ENCODE results near the gene MB.
"Not testable (repeated sequence)": the region's sequence is repeated elsewhere in the genome, so short reads cannot be mapped to it uniquely, and the experiment has no call there.

MB gene

GRCh38 chr22:35617137-35617755 is at the start of gene MB:
MB (minus strand) TSS chr22:35617329; CDS start chr22:35617257, 72 bp downstream.
- no peak for DNase-seq (ENCODE audit: low read depth in 3 of 3)

GRCh38 chr22:35666699-35667098 is 49.6 kb upstream of the MB start:
- DNase-seq (ENCODE audit: low read depth in 3 of 3) = not testable (repeated sequence)

- DNase-seq (ENCODE audit: low read depth in 3 of 3) = no peak
These were observed 47.9 kb upstream of the MB start for GRCh38 chr22:35664955-35665587.

GRCh38 chr22:35663371-35663770 is 46.2 kb upstream of the MB start:
- no peak for DNase-seq (ENCODE audit: low read depth in 3 of 3)

GRCh38 chr22:35662914-35663313 is 45.8 kb upstream of the MB start:
- DNase-seq (ENCODE audit: low read depth in 3 of 3) = no peak

GRCh38 chr22:35661464-35661863 is 44.3 kb upstream of the MB start:
- DNase-seq (ENCODE audit: low read depth in 3 of 3) = no peak

GRCh38 chr22:35660291-35661127 is 43.4 kb upstream of the MB start:
- peak in 2 of 3 experiments; percentile 48 to 52 for DNase-seq (ENCODE audit: low read depth in 3 of 3)

- DNase-seq (ENCODE audit: low read depth in 3 of 3) = no peak
These were observed 40.6 kb upstream of the MB start for GRCh38 chr22:35657571-35658312.

GRCh38 chr22:35656284-35656752 is 39.2 kb upstream of the MB start:
- no peak for DNase-seq (ENCODE audit: low read depth in 3 of 3)

- DNase-seq (ENCODE audit: low read depth in 3 of 3) = no peak
These were observed 36.7 kb upstream of the MB start for GRCh38 chr22:35653824-35654223.

GRCh38 chr22:35651085-35651484 is 34.0 kb upstream of the MB start:
- no peak for DNase-seq (ENCODE audit: low read depth in 3 of 3)

GRCh38 chr22:35649636-35650250 is 32.6 kb upstream of the MB start:
- no peak for DNase-seq (ENCODE audit: low read depth in 3 of 3)

- DNase-seq (ENCODE audit: low read depth in 3 of 3) = no peak
These were observed 32.0 kb upstream of the MB start for GRCh38 chr22:35649026-35649553.

GRCh38 chr22:35648066-35649025 is 31.2 kb upstream of the MB start, which contains the start of gene APOL6:
APOL6 (plus strand) TSS chr22:35648446; CDS start chr22:35656426, 7,980 bp downstream.
- DNase-seq (ENCODE audit: low read depth in 3 of 3) = peak in 2 of 3 experiments; percentile 41 to 48

- no peak for DNase-seq (ENCODE audit: low read depth in 3 of 3)
These were observed 28.5 kb upstream of the MB start for GRCh38 chr22:35645646-35646045.

- no peak for DNase-seq (ENCODE audit: low read depth in 3 of 3)
These were observed 26.9 kb upstream of the MB start for GRCh38 chr22:35643991-35644390.

- DNase-seq (ENCODE audit: low read depth in 3 of 3) = no peak
These were observed 25.2 kb upstream of the MB start for GRCh38 chr22:35642305-35642741.

- no peak for DNase-seq (ENCODE audit: low read depth in 3 of 3)
These were observed 24.5 kb upstream of the MB start for GRCh38 chr22:35641494-35642120.

- no peak for DNase-seq (ENCODE audit: low read depth in 3 of 3)
These were observed 21.3 kb upstream of the MB start for GRCh38 chr22:35638410-35638809.
